ENCODE results near the gene GUCY2C.

The GUCY2C gene

DNA sequence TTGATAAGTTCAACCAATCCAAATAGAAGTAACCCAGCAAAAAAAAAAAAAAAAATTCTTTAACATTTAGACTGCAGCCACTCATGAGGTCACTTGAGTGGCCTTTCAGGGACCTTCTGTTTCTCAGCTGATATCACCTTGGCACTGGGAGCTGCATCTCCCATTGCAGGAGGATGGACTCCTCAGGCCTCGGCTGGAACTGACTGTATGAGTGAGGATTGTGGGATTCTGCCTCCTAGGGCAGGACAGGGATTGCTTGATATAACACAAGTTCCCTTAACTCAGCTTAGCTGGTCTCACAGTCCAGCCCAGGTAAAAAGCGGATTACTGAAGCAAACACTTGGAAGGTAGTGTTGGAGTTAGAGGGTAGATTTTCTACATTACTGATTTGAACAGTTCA, 3.5 kb upstream of the GUCY2C start:
- H3K4me3 ChIP-seq (ENCODE audit: low read depth, low read length), result no peak overlapping the region
- TF ChIP-seq, protein P1, sequence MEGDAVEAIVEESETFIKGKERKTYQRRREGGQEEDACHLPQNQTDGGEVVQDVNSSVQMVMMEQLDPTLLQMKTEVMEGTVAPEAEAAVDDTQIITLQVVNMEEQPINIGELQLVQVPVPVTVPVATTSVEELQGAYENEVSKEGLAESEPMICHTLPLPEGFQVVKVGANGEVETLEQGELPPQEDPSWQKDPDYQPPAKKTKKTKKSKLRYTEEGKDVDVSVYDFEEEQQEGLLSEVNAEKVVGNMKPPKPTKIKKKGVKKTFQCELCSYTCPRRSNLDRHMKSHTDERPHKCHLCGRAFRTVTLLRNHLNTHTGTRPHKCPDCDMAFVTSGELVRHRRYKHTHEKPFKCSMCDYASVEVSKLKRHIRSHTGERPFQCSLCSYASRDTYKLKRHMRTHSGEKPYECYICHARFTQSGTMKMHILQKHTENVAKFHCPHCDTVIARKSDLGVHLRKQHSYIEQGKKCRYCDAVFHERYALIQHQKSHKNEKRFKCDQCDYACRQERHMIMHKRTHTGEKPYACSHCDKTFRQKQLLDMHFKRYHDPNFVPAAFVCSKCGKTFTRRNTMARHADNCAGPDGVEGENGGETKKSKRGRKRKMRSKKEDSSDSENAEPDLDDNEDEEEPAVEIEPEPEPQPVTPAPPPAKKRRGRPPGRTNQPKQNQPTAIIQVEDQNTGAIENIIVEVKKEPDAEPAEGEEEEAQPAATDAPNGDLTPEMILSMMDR (IDR thresholded peaks at IDR 0.05; ENCODE audit: control insufficient read depth, extremely low read depth, insufficient read depth), result no peak
- no peak for DNase-seq (ENCODE audit: low read depth)

DNA sequence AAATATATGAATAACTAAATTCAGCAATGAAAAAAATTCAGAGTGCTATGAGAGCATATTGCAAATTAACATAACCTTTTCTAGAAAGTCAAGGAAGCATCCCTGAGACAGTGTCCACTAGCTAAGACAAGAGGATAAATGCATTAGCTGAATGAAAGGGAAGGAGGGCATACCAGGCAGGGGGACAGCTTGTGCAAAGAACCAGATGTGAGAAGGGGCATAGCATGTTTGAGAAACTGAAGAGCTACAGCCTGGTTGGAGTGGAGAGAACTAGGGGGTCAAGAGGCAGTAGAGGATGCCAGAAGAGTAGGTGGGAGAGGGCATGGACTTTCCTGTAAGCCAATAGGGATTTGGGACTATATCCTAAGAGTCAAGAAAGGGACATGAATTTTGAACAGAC, 2.2 kb upstream of the GUCY2C start:
- DNase-seq (ENCODE audit: low read depth), result no peak
- TF ChIP-seq, protein P1 (IDR thresholded peaks at IDR 0.05; ENCODE audit: control insufficient read depth, extremely low read depth, insufficient read depth), result no peak
- no peak overlapping the region for H3K4me3 ChIP-seq (ENCODE audit: low read depth, low read length)

DNA sequence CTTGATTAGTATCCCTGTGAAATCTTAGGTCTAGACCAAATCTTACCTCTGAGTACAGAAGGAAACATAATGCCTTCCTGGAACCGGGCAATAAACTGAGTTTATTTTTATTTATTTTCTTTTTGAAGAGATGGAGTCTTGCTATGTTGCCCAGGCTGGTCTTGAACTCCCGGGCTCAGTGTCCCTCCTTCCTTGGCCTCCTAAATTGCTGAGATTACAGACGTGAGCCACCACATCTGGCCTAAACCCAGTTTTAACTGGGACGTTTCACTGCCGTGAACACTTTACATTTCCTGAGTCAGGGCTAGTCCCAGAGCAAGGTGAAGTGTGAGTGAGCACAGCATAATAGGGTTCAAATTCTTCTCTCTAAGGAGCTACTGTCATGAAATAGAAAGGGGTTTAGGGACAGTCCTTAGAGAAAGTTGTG, 671 bp downstream of the GUCY2C start:
- H3K4me3 ChIP-seq (ENCODE audit: low read depth, low read length), result no peak overlapping the region
- DNase-seq (ENCODE audit: low read depth), result no peak
- TF ChIP-seq, protein P1 (IDR thresholded peaks at IDR 0.05; ENCODE audit: control insufficient read depth, extremely low read depth, insufficient read depth), result no peak

DNA sequence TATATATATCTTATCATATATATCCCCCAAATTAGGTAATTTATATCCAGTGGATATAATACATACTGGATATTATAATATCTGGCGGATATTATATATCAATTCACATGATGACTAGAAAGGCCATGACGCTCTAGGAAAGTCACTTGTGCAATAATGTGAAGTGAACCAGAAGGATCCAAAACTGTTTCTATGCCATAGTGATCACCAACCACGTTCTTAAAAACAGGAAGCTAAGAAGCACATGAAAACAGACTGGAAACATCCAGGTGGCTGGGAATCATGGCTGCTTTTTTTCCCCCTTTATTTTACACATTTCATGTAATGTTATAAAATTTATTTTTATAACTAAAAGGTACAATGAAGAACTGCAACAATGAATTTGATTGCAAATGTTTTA, 1.4 kb downstream of the GUCY2C start:
- no peak for DNase-seq (ENCODE audit: low read depth)
- TF ChIP-seq, protein P1 (IDR thresholded peaks at IDR 0.05; ENCODE audit: control insufficient read depth, extremely low read depth, insufficient read depth), result no peak
- H3K4me3 ChIP-seq (ENCODE audit: low read depth, low read length), result no peak overlapping the region

DNA sequence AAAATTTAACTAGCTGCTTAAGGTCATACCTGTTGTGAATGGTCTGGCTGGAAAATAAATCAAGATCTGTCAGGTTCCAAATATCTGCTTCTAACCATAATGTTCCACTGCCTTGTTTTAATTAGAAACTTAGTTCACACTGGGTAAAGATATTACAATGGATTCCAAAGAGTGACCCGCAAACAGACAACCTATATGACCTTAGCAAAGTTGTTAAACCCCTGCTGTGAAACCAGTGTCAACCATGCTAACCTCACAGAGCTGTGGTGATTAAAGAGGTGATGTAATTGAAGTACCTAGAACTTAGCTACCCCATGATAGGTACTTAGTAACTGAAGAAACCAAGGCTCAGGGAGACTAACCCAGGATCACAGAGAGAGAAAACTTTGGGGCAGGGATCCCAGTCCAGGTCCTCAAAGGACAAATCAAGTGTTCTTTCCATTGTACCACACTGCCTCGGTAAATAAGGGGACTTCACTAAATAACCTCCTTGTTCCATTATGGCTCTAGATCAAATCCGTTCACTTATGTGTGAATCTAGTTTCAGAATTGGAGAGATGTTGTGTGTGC, 2.2 kb downstream of the GUCY2C start:
- TF ChIP-seq, protein P1 (IDR thresholded peaks at IDR 0.05; ENCODE audit: control insufficient read depth, extremely low read depth, insufficient read depth), result no peak
- no peak for DNase-seq (ENCODE audit: low read depth)
- no peak overlapping the region for H3K4me3 ChIP-seq (ENCODE audit: low read depth, low read length)

DNA sequence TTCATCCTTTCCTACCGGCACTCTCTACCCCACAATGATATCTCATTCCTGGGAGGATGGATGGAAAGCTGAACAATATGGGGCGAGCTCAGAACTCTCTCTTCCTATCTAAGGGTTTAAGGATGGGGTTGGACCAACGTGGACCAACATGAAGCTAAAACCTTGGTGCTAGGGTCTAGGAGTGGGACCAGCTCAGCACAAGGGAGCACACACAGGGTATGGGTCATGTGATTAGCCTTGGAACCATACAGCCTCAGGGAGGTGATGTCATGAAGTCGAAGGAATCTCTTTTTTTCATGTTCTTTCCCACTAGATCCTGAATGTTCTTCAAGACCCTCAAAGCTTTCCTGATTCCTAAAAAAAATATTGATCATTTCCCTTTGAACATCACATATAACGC, 3.3 kb downstream of the GUCY2C start:
- H3K4me3 ChIP-seq (ENCODE audit: low read depth, low read length), result no peak overlapping the region
- DNase-seq (ENCODE audit: low read depth), result no peak
- TF ChIP-seq, protein P1 (IDR thresholded peaks at IDR 0.05; ENCODE audit: control insufficient read depth, extremely low read depth, insufficient read depth), result no peak

DNA sequence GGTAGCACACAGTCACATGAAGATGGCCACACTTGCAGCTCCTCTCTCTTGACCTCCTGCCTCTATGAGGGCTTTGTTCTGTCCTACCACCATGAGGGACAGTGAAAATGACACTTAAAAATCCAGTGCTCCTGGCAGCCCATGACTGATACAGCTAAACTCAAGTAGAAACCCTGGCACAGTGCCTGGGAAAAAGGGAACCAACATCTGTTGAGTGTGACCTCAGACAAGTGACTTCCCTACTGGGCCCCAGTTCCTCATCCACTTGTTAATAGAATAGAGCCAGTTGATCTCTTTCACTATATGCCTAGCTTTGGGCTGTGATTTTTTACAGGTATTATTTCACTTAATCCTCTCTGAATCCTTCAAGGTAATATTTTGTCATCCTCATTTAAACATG, 4.8 kb downstream of the GUCY2C start:
- DNase-seq (ENCODE audit: low read depth), result no peak
- no peak overlapping the region for H3K4me3 ChIP-seq (ENCODE audit: low read depth, low read length)
- TF ChIP-seq, protein P1 (IDR thresholded peaks at IDR 0.05; ENCODE audit: control insufficient read depth, extremely low read depth, insufficient read depth), result no peak
